ENCODE measurements around the gene SCMH1.

The SCMH1 gene

DNA sequence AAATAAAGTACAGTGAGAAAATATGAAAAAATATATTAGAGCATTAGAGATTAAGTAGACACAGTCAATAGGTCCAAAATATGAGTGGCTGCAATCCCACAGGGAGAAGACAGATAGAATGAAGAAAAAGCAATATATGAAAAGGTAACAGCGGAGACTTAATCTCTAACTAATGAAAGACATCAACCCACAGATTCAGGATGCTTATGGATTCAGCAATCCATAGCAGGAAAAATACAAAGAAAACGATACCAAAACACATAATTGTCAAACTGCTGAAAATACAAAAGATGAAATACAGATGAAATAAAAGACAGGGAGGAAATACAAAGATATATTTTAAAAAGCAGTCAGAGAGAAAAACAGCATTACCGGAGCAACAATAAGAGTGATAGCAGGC lies 163.9 kb downstream of the SCMH1 start:
- DNase-seq = no peak

DNA sequence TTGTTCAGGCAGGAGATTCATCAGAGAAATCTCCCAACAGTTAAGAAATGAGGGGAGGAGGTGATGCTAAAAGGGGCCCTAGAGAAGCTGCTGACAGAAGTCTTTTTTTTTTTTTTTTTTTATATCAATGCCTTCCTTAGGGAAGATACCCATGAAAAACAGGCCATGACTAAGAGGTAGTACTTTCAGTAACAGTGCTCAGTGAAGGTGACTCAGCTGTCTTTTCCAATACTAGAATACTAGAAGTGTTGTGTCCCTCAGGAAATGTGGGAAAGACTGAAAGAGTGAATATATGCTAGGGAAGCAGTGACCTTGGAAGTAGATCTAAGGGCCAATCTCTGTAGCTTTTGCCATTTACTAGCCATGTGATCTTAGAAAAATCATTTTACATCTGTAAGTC lies 168.1 kb downstream of the SCMH1 start:
- no peak for DNase-seq

DNA sequence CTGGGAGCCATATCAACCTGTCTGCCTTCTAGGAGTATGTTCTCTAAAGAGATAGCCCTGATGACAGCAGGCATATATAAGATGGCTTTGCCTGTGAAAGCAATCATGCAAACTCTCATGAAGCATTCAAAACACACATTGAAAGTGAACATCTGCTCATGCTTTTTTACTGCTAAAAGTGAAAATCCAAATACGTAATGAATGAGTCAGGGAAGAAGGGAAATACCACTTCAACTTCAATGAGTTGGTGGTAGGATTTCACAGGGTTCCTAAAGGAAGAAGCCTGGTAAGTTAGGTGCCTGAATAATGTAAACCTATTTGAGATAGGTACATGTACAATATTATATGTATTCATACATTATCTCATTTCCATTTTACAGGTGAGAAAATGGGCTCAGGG lies 170.1 kb downstream of the SCMH1 start:
- no peak for DNase-seq

DNA sequence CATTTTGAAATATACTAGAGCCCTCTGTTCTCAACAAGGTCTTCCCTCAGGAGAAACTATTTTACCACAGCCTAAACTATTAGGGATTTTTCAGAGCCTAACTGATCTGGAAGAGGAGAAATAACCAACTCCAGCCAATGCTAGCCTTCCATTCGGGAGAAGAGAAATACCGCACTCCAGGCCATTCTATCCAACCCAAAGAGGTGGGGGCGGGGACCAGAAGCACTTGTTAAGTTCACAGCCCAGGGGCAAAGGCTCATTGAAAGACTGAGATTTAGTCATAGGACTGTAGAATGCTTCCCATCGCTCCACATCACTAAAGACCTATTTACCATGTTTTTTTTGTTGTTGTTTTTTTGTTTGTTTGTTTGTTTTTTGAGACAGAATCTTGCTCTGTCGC lies 185.2 kb downstream of the SCMH1 start:
- no peak for DNase-seq

DNA sequence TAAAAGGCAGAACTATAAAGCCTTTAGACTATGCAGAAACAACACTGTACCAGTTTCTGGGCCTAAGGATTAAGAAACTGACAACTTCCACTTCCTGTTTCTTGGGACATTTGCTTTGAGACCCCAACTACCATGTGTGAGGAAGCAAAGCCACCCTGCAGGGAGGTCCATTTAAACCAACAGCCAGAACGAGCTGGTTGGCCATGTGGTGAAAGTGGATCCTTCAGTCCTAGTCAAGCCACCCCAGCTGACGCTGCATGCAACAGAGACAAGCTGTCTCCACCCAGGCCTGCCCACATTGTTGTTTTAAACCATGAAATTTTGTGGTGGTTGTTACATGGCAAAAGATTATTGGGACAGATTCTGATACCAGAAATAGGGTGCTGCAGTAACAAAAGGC lies 188.8 kb downstream of the SCMH1 start:
- no peak for DNase-seq

DNA sequence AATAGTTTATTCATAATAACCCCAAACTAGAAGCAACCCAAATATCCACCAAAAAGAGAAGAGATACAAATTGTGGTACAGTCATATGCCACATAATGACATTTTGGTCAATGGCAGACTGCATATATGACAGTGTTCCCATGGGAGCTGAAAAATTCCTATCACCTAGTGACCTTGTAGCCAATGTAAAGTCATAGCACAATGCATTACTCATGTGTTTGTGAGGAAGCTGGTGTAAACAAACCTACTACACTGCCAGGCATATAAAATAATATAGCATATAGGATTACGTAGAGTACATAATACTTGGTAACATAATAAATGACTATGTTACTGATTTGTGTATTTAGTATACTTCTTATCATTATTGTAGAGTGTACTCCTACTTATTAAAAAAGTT lies 191.1 kb downstream of the SCMH1 start:
- no peak for DNase-seq

DNA sequence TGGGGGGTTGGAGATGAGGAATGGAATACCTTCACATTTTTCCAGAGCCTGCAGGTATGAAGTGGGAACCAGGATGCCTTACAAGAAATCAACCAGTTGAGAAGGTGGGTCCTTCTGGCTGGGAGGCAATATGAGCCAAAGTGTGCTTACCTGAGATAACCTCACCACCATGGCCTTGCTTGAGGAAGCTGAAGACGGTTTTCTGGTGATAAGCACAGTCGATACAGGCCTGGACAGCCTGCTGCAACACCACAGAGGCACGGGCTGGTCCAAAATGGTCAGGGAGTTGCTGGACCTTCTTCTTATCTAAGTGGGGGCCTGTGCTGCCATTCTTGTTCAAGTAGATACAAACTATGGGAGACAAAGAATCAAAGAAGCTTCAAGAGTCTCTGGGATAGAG lies 193.6 kb downstream of the SCMH1 start:
- DNase-seq = no peak

DNA sequence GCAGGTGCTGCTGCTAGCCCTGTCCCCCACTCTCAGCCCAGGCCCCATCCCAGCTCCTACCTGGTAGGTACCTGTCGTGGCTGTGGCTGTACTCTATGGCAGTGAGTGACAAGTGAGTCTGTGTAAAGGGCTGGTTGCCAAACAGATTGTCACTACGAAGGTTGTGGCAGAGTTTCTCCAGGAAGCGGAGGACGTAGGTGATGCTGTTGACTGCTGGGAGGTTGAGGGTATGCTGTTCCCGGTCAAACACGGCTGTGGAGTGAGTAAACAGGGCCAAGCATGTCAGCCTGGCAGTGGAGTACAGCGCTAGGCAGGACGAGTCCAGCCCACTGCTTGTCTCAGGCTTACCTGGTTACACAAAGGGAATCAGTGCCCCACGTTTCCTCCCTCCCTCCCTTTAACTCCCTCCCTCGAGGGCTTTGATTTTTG lies 195.7 kb downstream of the SCMH1 start:
- DNase-seq = no peak

DNA sequence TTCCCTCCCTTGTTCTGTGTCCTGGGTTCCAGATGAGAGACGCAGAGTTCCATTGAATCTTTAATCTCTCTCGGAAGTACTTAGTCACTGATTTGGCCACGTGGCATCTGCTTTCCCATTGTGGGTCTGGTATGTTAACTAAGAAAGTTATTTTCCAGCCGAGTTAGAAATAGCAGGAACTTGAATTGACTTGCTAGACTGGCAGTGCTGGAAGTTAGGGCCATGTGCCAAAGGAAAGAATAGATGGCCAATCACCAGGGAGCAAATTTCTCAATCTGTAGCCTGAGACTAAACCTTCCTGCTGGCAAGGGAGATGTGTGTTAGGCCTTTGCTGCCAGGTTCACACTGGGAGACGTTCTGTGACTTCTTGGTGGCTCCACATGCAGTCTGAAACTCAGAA lies 196.4 kb downstream of the SCMH1 start:
- DNase-seq = no peak

DNA sequence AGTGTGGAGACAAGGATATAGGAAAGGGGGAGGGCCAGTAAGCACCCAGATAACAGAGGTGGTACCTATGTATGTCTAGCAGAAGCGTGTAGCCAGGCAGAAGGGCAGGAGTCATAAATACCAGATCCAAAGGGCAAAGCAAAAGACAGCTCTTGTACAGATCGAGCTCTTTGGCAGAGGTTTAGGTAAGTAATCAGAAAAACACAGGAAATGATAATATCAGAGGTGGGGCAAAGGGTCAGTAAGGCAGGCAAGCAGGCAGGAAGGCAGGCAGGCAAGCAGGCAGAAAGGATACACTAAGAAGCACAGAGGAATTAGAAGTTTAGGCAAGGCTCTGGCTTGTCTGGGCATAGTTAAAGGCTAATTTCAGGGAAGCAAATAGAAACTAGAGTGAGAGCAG lies 197.9 kb downstream of the SCMH1 start:
- no peak for DNase-seq

DNA sequence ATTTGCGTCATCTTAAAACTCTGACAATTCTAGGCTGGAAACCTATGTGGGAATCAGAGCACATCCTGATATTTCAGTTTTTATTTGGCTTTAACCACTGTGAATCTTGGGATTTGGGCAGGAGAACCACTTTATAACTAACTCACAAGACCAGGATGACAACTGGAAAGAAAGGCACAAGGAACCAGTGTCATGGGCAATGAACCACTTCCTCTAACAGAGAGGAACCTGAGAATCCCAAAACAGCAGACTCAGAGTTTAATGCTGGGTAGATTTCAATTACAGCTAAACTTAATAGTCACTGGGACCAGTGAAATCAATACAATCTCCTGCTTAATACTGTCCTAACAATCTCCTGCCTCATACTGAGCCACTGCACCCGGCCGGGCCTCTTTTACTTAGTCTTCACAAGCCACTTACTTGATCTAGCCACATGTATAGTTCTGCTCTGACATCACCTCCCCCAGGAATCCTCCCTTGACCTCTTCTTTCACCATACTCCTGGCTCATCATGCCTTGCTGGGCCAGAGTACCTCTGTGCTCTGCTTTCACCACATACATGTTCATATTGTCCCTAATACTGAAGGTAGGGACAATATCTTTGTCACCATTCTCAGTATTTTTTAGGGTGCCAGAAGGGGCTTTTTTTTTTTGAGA lies 200.4 kb downstream of the SCMH1 start:
- DNase-seq = no peak

DNA sequence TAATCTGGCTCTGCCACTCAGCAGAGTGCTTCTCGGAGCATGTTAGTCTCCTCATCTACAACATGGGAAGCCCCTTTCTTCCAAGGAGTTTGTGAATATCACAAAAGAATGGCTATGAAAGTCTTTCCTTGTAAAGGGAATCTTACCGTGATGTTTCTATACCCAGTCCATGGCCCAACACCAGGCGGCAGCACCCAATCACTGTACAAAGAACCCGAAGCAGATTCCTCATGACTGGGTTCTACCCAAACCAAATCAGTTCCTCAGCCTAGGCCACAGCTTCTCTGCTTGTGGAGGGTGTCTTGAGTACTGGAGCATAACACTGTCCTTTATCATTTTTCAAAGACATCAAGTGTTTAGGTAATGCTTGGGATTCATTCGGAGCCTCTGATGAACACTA lies 204.0 kb downstream of the SCMH1 start:
- no peak for DNase-seq

DNA sequence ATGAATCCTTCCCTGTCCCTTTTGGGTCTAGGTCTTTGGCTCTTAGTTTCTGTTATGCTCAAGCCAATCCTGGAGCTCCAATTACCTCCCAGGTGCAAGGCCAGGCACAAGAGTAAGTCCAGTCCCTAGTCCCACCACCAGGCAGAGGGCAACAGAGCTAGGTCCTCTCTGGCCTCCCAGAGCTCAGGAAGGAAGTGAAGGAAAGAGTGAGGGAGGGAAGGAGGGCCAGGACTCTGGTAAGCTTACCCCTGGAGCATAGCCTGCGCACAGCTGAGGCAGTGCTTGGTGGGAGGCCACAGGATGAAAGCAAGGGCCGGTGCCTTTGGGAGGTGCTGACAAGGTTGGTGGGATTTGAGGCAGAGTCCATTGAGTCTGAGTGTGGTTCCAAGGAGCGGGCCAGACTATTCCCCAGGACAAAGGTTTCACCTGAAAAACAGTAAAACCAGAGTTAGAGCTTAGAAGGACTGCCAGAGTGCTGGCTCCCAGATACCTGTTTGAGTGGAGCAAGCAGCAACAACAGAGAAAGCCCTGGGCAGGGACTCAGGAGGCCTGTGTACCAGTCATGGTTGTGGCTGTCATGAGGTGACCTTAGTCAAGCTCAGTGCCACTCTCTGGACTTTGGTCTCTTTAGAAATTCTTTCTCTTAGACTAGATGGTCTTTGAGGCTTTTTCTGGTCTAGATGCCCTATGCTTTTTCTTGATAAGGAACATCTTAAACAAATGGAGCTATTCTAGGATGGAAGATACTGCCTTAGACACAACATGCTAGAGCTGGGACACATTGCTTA lies 204.8 kb downstream of the SCMH1 start:
- no peak for DNase-seq

DNA sequence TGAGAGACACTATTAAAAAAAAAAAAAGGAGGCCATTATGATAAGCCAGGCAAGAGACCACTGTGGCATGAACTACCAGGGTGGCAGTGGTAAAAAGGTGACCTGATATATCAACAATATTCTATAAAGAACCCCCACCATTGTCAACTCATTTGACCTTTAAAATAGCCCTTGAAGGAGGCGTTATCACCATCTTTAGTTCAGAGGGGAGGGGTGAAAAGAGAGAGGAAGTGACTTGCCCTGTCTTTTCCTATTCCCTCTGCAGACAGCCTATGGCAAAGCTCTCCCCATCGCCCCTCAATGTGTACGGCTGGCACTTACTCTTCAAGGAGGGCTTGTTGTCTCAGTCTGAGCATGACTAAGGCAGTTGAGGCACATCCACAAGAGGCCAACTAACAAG lies 208.8 kb downstream of the SCMH1 start:
- DNase-seq = no peak

DNA sequence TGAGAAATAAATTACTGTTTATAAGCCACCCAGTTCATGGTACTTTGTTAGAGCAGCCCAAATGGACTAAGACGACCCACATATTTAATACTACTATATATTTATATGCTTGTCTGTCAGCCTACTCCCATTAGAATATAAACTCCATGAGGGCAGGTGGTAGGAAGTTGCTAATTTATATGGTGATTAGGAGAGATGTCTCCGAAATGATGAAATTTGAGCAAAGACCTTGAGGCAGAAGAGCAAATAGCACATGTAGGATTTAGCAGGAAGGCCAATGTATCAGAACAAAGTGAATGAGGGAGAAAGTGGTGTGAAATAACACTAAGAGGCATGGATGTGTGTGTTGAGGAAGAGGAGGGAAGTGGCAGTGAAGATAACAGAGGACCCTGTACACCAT lies 210.0 kb downstream of the SCMH1 start:
- DNase-seq = no peak

DNA sequence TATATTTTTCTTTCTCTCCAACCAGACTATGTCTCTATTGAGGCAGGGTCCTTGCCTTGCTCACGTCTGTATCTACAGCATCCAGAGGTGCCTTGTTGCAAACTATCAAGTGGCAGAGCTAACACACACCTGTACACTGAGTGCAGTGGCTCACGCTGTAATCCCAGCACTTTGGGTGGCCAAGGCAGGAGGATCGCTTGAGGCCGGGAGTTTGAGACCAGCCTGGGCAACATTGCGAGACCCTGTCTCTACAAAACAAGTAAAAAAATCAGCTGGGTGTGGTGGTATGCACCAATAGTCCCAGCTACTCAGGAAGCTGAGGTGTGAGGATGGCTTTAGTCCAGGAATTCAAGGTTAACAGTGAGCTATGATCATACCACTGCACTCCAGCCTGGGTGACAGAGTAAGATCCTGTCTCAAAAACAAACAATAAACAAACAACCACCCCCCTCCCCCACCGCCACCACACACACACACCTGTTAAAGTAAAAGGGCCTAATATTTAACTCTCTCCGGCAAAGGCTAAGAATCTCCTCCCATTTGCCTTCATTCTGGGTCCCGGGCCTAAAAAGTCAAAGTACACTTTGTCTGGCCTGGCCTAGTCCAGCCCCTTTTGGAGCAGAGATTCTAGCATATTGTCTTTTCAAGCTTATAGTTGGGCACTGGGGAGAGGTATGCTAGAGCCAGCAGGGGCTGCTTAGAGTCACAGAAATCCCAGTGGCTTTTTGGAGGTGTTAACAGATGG lies 211.1 kb downstream of the SCMH1 start:
- DNase-seq = no peak

DNA sequence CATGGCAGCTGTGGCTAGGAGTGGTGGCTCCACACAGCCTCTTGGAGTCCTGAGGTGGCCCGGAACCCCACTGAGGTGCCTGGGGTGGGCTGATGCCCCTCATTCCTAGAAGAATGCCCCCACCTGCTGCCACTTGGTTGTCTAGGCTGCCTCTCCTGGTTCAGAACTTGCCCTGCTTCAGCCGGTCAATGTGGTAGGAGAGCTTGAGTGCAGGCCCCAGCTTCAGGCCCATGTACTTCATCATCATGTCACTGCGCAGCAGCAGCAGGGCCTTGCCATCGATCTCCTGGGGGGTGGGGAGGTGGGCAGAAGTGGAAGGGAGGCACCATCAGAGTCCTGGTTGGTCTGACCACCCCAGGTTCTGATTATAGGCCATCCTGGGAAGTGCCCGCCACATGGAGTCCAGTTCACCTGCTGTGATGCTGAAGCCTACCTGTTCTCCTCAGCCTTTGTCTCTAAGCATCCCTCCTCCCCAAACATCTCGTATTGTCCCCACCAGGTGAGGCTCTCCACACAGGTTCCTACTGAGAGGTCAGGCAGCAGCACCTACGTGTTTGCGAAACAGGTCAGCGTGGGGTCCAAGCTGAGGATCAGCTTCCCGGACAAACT lies 214.0 kb downstream of the SCMH1 start:
- DNase-seq = no peak

DNA sequence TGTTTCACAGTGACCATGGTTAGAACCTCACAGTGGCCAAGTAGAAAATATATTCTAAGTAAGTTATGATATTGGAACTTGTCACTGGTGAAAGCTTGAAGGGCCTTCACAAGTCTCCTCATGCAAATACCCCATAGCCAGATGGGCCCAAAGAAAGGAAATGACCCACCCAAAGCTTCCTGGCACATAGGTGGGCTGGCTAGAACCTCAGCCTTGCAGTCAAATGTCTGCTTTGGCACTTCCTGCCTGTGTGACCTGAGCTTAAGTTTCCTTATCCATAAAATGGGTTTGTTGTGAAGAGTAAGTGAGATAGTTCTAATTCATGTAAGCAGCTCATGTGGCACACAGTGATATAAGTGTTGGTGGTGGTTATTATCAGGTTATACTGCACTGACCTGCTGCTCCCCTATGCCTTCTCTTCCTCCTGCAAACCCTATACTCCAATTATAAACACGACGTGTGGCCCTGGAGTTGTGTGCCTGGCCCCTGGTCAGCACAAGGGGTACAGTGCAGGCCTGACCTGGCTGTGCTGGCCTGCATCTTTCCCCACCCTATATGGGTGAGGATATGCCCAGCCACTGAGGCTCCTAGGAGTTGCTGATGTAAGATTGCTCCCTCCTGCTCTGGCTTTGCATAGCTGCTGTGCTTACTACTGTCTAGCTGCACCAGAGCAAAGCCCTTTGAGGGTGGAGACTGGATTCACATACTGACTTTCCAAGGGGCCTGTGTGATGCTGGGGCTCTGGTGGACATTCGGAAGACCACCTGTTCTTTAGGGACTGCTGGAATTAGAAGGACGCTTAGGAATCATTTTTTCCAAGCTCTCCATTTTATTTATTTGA lies 215.9 kb downstream of the SCMH1 start:
- no peak for DNase-seq

DNA sequence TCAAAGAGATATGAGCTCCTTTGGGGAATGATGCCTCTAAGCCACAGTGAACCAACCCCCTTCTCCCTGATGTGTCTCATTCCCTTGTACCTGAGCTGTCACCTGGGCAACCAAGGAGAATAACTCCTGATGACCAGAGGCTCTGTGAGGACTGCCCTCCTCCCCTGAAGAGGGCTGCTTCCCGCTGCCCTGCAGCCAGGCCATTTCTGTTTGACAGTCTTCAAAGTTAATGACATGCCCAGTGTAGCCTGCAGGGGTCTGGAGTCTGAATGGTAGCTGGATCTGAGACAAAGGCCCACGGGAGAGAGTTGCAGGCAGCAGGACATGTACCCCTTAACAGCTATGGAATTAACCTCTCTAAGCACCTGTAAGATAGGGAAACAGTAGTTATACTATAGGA lies 217.2 kb downstream of the SCMH1 start:
- no peak for DNase-seq

DNA sequence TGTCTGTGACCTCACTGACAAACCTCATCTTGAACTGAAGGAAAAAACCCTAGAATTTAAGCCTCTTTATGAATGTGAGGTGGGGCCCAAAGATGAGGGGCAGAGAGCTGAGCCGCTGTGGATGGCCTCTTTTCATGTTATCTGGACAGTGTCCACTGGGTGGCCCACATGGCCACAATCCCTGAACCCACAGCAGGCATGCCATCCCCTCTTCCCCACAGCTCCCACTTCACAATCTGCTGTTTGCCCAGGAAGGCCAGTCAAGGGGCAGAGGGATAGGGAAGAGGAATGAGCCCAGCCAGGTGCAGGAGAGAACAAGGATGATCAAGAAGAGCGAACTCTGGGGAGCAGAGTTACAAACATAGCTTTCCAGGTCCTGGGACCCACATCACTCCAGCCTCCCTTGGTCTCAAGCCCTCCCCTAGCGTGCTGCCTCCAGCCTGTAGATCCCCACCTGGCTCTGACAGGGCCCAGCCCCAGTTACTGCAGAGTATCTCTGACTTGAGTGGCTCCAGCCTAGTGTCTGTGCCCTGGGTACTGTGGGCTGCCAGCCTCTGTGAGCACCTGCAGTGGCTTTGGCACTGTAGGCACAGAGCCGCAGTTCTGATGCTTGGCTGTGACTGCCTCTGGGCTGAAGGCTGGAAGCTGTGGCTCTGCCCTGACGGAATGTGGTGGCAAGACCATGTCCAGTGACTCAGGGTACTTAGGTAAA lies 218.7 kb downstream of the SCMH1 start:
- DNase-seq = no peak

DNA sequence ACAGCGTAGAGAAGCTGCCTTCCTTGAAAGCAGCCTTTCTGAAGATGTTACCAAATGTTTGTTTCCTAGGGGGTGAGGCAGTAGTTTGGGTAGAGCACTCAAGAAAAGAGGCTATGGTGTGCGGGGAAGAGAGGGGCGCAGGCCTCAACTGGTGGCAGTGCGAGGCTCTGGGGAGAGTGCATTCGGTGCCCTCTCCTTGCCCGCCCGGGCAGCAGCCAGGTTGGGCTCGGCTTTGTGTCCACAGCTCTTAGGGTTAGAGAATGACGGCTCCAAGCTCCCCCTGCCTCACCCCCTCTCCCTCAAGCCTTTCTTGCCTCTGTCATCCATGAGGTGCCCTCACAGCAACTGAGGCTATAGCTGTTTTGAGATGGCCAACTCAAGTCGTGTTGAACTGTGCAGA lies 219.7 kb downstream of the SCMH1 start:
- DNase-seq = no peak

All from NCI-H1436 treated with DMSO at 0.1 percent for 48 hours (cell line).